ENCODE results near the gene PDE7B. TPM values are rescaled to one million over a fixed set of nuclear protein-coding genes. Genes with fewer than 3 reads are reported as not detected.

PDE7B gene
- polyA plus RNA-seq, 1 donor (not counting 4 experiments of a cell fraction or from before 2014, with no cell fraction given): 0.01 TPM

DNA sequence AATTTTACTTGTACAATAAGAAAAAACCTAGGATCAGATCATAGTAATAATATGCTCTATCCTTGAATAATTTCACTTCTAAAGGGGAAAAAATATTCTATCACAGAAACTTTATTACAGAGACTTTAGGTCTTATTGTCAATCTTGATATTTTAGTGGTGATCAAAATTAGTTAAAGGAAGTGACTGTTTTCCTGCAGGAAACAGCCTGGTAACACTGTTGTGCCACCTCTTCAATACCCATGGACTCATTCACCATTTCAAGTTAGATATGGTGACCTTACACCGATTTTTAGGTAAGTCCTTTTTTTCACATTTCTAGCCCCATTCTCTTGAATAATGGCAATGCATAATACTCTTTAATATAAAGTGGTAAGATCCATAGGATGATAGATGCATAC lies 299.5 kb downstream of the PDE7B start:
- no peak for FAIRE-seq
- dilution Hi-C loops (cut with MboI; ENCODE audit: extremely low pct_ligation_motif_present, low sequenced_read_pairs): no loop called here

DNA sequence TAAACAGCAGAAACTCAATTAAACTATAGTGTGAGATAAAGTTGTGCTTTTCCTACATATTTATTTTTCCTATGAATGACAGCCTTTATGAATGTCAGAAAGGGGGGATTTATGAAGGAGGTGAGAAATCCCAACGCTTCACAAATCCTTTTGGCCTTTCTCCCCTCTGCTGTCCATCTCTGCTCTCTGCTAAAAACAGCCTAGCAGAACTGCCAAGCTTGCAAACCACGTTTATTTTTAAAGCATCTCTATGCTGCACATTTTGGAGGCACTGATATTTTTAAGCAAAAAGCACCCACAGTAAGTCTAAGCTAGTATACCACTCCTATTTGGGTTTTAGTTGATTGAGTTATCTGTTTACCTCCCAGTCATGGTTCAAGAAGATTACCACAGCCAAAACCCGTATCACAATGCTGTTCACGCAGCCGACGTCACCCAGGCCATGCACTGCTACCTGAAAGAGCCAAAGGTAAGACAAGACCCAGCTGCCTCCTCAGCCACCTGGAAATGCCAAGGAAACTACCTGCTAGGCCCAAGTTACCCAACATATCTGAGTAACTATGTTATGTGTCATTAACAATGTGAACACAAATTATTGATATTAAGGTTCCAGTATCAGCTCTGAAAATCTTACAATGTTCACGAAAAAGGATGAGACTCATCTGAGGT lies 302.3 kb downstream of the PDE7B start:
- Histone ChIP-seq H3K9me3 (ENCODE audit: control insufficient read depth, low read depth, low read length) (no peaks in the 10 kb centered on the region), H3K27me3 (ENCODE audit: control insufficient read depth, extremely low read depth, insufficient read depth, low read length) (no peaks in the 10 kb centered on the region), H4K20me1 (ENCODE audit: control insufficient read depth, extremely low read depth, insufficient read depth, low read length) (no peaks in the 10 kb centered on the region), H2AFZ (ENCODE audit: control insufficient read depth, low read length) (no peak overlapping the region), H3K36me3 (ENCODE audit: control insufficient read depth in 2 of 2, extremely low read depth in 1 of 2, insufficient read depth in 2 of 2, low read length in 2 of 2) (no peaks in the 10 kb centered on the region), H3K9ac (ENCODE audit: control insufficient read depth, extremely low read depth, insufficient read depth, low read length) (no peak overlapping the region), H3K79me2 (ENCODE audit: control insufficient read depth, insufficient read depth, low read length) (no peaks in the 10 kb centered on the region), H3K4me3 (ENCODE audit: control insufficient read depth in 2 of 3, extremely low read depth in 1 of 3, insufficient read depth in 2 of 3, low read depth in 1 of 3, low read length in 3 of 3) (no peak overlapping the region), H3K4me1 (ENCODE audit: control insufficient read depth, extremely low read depth, insufficient read depth, low read length) (no peaks in the 10 kb centered on the region), H3K27ac (ENCODE audit: control insufficient read depth, insufficient read depth, low read length) (no peak overlapping the region), H3K4me2 (ENCODE audit: control insufficient read depth, extremely low read depth, insufficient read depth, low read depth, low read length) (no peak overlapping the region), H3K9me1 (ENCODE audit: control insufficient read depth, extremely low read depth, insufficient read depth, low read length) (no peaks in the 10 kb centered on the region)
- FAIRE-seq (no peak), DNase-seq (ENCODE audit: low read depth, low spot score) (no peak)
- dilution Hi-C loops (cut with MboI; ENCODE audit: extremely low pct_ligation_motif_present, low sequenced_read_pairs): no loop called here
- TF ChIP-seq EZH2 (IDR thresholded peaks at IDR 0.05; ENCODE audit: low read length): no peak
- TF ChIP-seq, protein P1, sequence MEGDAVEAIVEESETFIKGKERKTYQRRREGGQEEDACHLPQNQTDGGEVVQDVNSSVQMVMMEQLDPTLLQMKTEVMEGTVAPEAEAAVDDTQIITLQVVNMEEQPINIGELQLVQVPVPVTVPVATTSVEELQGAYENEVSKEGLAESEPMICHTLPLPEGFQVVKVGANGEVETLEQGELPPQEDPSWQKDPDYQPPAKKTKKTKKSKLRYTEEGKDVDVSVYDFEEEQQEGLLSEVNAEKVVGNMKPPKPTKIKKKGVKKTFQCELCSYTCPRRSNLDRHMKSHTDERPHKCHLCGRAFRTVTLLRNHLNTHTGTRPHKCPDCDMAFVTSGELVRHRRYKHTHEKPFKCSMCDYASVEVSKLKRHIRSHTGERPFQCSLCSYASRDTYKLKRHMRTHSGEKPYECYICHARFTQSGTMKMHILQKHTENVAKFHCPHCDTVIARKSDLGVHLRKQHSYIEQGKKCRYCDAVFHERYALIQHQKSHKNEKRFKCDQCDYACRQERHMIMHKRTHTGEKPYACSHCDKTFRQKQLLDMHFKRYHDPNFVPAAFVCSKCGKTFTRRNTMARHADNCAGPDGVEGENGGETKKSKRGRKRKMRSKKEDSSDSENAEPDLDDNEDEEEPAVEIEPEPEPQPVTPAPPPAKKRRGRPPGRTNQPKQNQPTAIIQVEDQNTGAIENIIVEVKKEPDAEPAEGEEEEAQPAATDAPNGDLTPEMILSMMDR (optimal IDR thresholded peaks at IDR 0.05 in 1 of 3, IDR thresholded peaks at IDR 0.05 in 1 of 3, conservative IDR thresholded peaks at IDR 0.05 in 1 of 3; ENCODE audit: extremely low read depth in 1 of 3, insufficient read depth in 2 of 3, low read length in 3 of 3): no peak

More for the DNA sequence above, 299.5 kb downstream of the PDE7B start:
- Histone ChIP-seq H4K20me1 (ENCODE audit: control insufficient read depth, extremely low read depth, insufficient read depth, low read length) (no peaks in the 10 kb centered on the region), H3K36me3 (ENCODE audit: control insufficient read depth in 2 of 2, extremely low read depth in 1 of 2, insufficient read depth in 2 of 2, low read length in 2 of 2) (no peaks in the 10 kb centered on the region), H3K9me3 (ENCODE audit: control insufficient read depth, low read depth, low read length) (no peaks in the 10 kb centered on the region), H3K79me2 (ENCODE audit: control insufficient read depth, insufficient read depth, low read length) (no peaks in the 10 kb centered on the region), H2AFZ (ENCODE audit: control insufficient read depth, low read length) (no peak overlapping the region), H3K9ac (ENCODE audit: control insufficient read depth, extremely low read depth, insufficient read depth, low read length) (no peak overlapping the region), H3K27ac (ENCODE audit: control insufficient read depth, insufficient read depth, low read length) (no peak overlapping the region), H3K9me1 (ENCODE audit: control insufficient read depth, extremely low read depth, insufficient read depth, low read length) (no peaks in the 10 kb centered on the region), H3K4me1 (ENCODE audit: control insufficient read depth, extremely low read depth, insufficient read depth, low read length) (no peaks in the 10 kb centered on the region), H3K27me3 (ENCODE audit: control insufficient read depth, extremely low read depth, insufficient read depth, low read length) (no peaks in the 10 kb centered on the region), H3K4me2 (ENCODE audit: control insufficient read depth, extremely low read depth, insufficient read depth, low read depth, low read length) (no peak overlapping the region), H3K4me3 (ENCODE audit: control insufficient read depth in 2 of 3, extremely low read depth in 1 of 3, insufficient read depth in 2 of 3, low read depth in 1 of 3, low read length in 3 of 3) (no peak overlapping the region)
- no peak for DNase-seq (ENCODE audit: low read depth, low spot score)
- no peak for TF ChIP-seq EZH2 (IDR thresholded peaks at IDR 0.05; ENCODE audit: low read length)
- TF ChIP-seq, protein P1 (optimal IDR thresholded peaks at IDR 0.05 in 1 of 3, IDR thresholded peaks at IDR 0.05 in 1 of 3, conservative IDR thresholded peaks at IDR 0.05 in 1 of 3; ENCODE audit: extremely low read depth in 1 of 3, insufficient read depth in 2 of 3, low read length in 3 of 3): no peak
